DND-41 (cell line): Measurements from ENCODE around the gene BICDL2.

Experiments
- ATAC-seq: fragments of 200-7000 bp; cut with Tn5 transposase; 3 replicates; pipeline ENCODE4 v1.9.1; 2021; ENCODE audit warnings: low read depth; ENCODE audit not compliant: insufficient read depth
- DNase-seq: peaks from one replicate; pipeline ENCODE4 v3.0.0-alpha.2; 2020
- H2AFZ ChIP-seq: 2 replicates; pipeline ENCODE4 v1.6.0; 2012; ENCODE audit warnings: low read depth, low read length
- H3K27ac ChIP-seq: 2 replicates; pipeline ENCODE4 v1.5.1; 2012; ENCODE audit warnings: low read length, inconsistent platforms
- H3K27me3 ChIP-seq: fragments of 200-600 bp; sonication (generic); 2 replicates; pipeline ENCODE4 v1.6.0; 2012; ENCODE audit warnings: low read length, mild to moderate bottlenecking, inconsistent platforms; ENCODE audit not compliant: insufficient read depth, poor library complexity
- H3K36me3 ChIP-seq: 2 replicates; pipeline ENCODE4 v1.5.1; 2012; ENCODE audit warnings: low read length, inconsistent platforms; ENCODE audit not compliant: insufficient read depth
- H3K4me1 ChIP-seq: 2 replicates; pipeline ENCODE4 v1.5.1; 2012; ENCODE audit warnings: mild to moderate bottlenecking, low read length; ENCODE audit not compliant: insufficient read depth
- H3K4me2 ChIP-seq: 2 replicates; pipeline ENCODE4 v1.6.0; 2012; ENCODE audit warnings: mild to moderate bottlenecking, moderate library complexity, low read length, inconsistent platforms; ENCODE audit not compliant: insufficient read depth
- H3K4me3 ChIP-seq, 2 experiments: fragments of 200-600 bp in 1 of 2; shearing (Covaris generic) in 1 of 2; 2 replicates each; pipeline ENCODE4 v1.5.1; 2012 to 2016; ENCODE audit warnings: inconsistent platforms in 2 of 2, low read length in 2 of 2, mild to moderate bottlenecking in 2 of 2, low read depth in 1 of 2, moderate library complexity in 1 of 2
- H3K79me2 ChIP-seq: 2 replicates; pipeline ENCODE4 v1.6.0; 2012; ENCODE audit warnings: low read length, inconsistent platforms; ENCODE audit not compliant: insufficient read depth
- H3K9ac ChIP-seq: 2 replicates; pipeline ENCODE4 v1.6.0; 2012; ENCODE audit warnings: low read depth, mild to moderate bottlenecking, inconsistent platforms, low read length, moderate library complexity
- H3K9me3 ChIP-seq: 2 replicates; pipeline ENCODE4 v1.5.1; 2012; ENCODE audit warnings: low read length, moderate library complexity, mild to moderate bottlenecking, inconsistent platforms; ENCODE audit not compliant: insufficient read depth, severe bottlenecking
- H4K20me1 ChIP-seq: 2 replicates; pipeline ENCODE4 v1.6.0; 2012; ENCODE audit warnings: low read length; ENCODE audit not compliant: insufficient read depth
- EZH2 ChIP-seq: IDR thresholded peaks from 3 replicates; pipeline ENCODE4 v1.6.1; 2012; ENCODE audit warnings: borderline replicate concordance, low read depth, mild to moderate bottlenecking, moderate library complexity, low read length, inconsistent platforms; ENCODE audit not compliant: severe bottlenecking
- TF ChIP-seq, protein P1 (sequence below): IDR thresholded peaks from 2 replicates; pipeline ENCODE4 v1.5.1; 2012; ENCODE audit warnings: borderline replicate concordance, low read length, moderate library complexity, mild to moderate bottlenecking; ENCODE audit not compliant: poor library complexity, severe bottlenecking; ENCODE audit errors: extremely low read depth

BICDL2 gene

DNA sequence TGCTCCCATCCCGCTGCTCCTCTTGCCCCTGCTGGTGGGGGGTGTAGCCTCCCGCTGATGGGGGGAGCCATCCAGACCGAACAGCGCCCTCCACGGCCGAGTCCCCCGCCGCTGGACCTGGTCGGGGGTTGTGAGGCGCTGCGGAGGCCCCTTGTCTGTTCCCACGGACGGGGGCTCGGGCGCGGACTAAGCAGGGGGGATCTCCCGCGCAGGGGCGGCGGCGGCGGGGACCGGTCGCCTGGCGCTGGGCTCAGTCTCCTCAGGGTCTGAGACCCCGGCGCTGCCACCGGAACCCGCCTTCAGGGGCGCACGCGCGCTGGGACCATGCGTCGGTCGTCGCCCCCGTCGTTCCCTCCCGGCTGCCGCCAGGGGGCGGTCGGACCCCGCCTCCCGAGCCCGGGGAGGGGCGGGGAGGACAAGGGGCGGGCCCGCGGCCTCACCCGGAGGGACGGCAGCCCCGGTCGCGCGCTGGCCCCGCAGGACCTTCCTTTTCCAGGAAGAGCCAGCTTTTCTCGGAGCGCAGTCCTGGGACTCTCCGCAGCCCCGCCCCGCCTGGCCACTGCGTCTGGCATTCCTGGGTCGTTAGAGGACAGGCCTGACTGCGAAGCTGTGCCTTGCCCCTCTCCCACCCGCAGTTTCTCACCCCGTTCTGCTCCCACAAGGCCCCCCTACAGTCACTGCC lies 22.4 kb upstream of the BICDL2 start:
- H3K27ac ChIP-seq: peak overlapping the region; percentile 90

GRCh38 chr16:3058139-3059030 lies 21.6 kb upstream of the BICDL2 start:
- peak; percentile 28 for ATAC-seq
- peak overlapping the region; percentile 81 for H3K27ac ChIP-seq
- TF ChIP-seq, protein P1, sequence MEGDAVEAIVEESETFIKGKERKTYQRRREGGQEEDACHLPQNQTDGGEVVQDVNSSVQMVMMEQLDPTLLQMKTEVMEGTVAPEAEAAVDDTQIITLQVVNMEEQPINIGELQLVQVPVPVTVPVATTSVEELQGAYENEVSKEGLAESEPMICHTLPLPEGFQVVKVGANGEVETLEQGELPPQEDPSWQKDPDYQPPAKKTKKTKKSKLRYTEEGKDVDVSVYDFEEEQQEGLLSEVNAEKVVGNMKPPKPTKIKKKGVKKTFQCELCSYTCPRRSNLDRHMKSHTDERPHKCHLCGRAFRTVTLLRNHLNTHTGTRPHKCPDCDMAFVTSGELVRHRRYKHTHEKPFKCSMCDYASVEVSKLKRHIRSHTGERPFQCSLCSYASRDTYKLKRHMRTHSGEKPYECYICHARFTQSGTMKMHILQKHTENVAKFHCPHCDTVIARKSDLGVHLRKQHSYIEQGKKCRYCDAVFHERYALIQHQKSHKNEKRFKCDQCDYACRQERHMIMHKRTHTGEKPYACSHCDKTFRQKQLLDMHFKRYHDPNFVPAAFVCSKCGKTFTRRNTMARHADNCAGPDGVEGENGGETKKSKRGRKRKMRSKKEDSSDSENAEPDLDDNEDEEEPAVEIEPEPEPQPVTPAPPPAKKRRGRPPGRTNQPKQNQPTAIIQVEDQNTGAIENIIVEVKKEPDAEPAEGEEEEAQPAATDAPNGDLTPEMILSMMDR: peak; percentile 31
- TF ChIP-seq EZH2: no peak
- H3K36me3 ChIP-seq: peaks cover 37% of the 10 kb centered on the region
- H3K27me3 ChIP-seq: no peaks in the 10 kb centered on the region
- peak overlapping the region; percentile 51 to 74 for H3K4me3 ChIP-seq
- H2AFZ ChIP-seq: peak overlapping the region; percentile 61; the same call in 1 of the 2 replicates
- H3K9ac ChIP-seq: peak overlapping the region; percentile 83
- peaks cover 32% of the 10 kb centered on the region for H3K4me1 ChIP-seq
- DNase-seq: peak; percentile 55
- H4K20me1 ChIP-seq: peaks cover 15% of the 10 kb centered on the region; the same call in 1 of the 2 replicates
- peaks cover 23% of the 10 kb centered on the region for H3K79me2 ChIP-seq
- H3K4me2 ChIP-seq: peak overlapping the region; percentile 83
- H3K9me3 ChIP-seq: no peaks in the 10 kb centered on the region

More for the DNA sequence above, 22.4 kb upstream of the BICDL2 start:
- peaks cover 12% of the 10 kb centered on the region; the same call in 1 of the 2 replicates for H4K20me1 ChIP-seq
- H3K4me1 ChIP-seq: peaks cover 31% of the 10 kb centered on the region
- peaks cover 23% of the 10 kb centered on the region for H3K79me2 ChIP-seq
- TF ChIP-seq, protein P1: peak; percentile 83
- TF ChIP-seq EZH2: no peak
- ATAC-seq (peak; percentile 91), DNase-seq (peak; percentile 88)
- H3K4me3 ChIP-seq: peak overlapping the region; percentile 51 to 74
- peak overlapping the region; percentile 76 for H2AFZ ChIP-seq
- no peaks in the 10 kb centered on the region for H3K9me3 ChIP-seq
- peak overlapping the region; percentile 83 for H3K4me2 ChIP-seq
- H3K9ac ChIP-seq: peak overlapping the region; percentile 83
- no peaks in the 10 kb centered on the region for H3K27me3 ChIP-seq
- peaks cover 31% of the 10 kb centered on the region for H3K36me3 ChIP-seq

DNA sequence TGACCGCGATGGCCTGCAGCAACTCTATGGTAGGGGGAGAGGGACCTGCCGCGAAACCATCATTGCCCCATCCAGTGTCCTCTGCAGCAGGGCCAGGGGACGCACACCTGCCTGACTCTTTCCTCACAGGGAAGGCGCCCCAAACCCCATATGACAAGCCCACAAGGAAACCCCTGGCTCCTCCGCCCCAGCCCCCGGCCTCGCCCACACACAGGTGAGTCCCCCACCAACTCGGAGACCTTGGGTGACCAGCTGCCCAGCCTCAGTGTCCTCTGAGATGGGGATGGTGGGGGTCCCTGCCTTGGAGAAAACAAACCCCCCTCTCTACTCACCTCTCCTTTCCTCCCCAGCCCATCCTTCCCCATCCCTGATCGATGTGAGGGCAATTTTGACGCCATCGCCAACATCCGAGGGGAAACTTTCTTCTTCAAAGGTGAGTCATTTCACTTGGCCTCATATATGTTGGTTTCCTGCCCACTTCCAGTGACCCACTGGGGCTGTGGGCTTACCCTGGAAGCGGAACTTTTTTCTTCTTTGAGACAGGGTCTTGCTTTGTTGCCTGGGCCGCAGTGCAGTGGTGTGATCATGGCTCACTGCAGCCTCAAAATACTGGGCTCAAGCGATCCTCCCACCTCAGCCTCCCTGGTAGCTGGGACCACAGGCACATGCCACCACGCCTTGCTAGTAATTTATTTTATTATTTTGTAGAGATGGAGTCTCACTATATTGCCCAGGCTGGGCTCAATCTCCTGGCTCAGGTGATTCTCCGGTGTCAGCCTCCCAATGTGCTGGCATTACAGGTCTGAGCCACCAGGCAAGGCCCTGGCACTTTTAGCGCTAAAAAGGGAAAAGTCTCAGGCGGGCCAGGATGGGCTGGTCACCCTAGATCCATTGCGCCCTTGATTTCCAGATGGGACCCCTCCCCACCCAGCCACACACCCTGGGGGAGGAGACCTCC lies 20.7 kb upstream of the BICDL2 start:
- Histone ChIP-seq H4K20me1 (peaks cover 15% of the 10 kb centered on the region; the same call in 1 of the 2 replicates), H3K4me2 (peak overlapping the region; percentile 83), H3K4me1 (peaks cover 39% of the 10 kb centered on the region), H3K79me2 (peaks cover 23% of the 10 kb centered on the region), H3K4me3 (peak overlapping the region in 1 of 2 experiments; percentile 74; a peak in 2 of 4 replicates), H3K27me3 (no peaks in the 10 kb centered on the region), H3K27ac (no peak overlapping the region; the same call in 1 of the 2 replicates), H3K36me3 (peaks cover 37% of the 10 kb centered on the region), H3K9ac (peak overlapping the region; percentile 83; the same call in 1 of the 2 replicates), H2AFZ (no peak overlapping the region), H3K9me3 (no peaks in the 10 kb centered on the region)
- ATAC-seq (no peak), DNase-seq (no peak)
- no peak for TF ChIP-seq EZH2
- TF ChIP-seq, protein P1: no peak
